GM12891 (cell line): ENCODE results near the gene SAMD4B.

ENCODE experiments used
- POLR2A ChIP-seq: IDR thresholded peaks from 2 replicates; pipeline ENCODE4 v1.6.1; 2011; ENCODE audit warnings: low read depth, low read length, control low read depth
- POLR2AphosphoS5 ChIP-seq: IDR thresholded peaks from 2 replicates; pipeline ENCODE4 v1.6.1; 2011; ENCODE audit warnings: low read depth, low read length, control low read depth

- TF ChIP-seq POLR2A (no peak), POLR2AphosphoS5 (no peak)
Observed at GRCh38 chr19:39299404-39299803, 42.8 kb upstream of the SAMD4B start.
